HL-60 (cell line): ENCODE data around the gene IGSF10.

Experiments
- DNase-seq, 2 experiments: peaks; one replicate each; pipeline ENCODE4 v3.0.0-alpha.2; 2010 to 2020; ENCODE audit warnings: low read depth in 1 of 2, low spot score in 1 of 2
- H3K27ac ChIP-seq: fragments of 250-450 bp; sonication (Bioruptor Pico); replicated peaks from 2 replicates; pipeline ENCODE4 v1.5.1; 2020; ENCODE audit warnings: mild to moderate bottlenecking, moderate library complexity
- H3K27me3 ChIP-seq: fragments of 250-450 bp; sonication (Bioruptor Pico); 2 replicates; pipeline ENCODE4 v1.5.1; 2021; ENCODE audit warnings: mild to moderate bottlenecking, moderate library complexity; ENCODE audit not compliant: insufficient read depth, poor library complexity, severe bottlenecking
- H3K4me3 ChIP-seq: replicated peaks from 2 replicates; pipeline ENCODE4 v1.5.1; 2011; ENCODE audit warnings: mild to moderate bottlenecking, control low read depth, low read length; ENCODE audit not compliant: insufficient read depth
- GABPA ChIP-seq: IDR thresholded peaks from 2 replicates; pipeline ENCODE4 v1.6.1; 2012; ENCODE audit warnings: low read depth
- POLR2AphosphoS5 ChIP-seq: IDR thresholded peaks from 2 replicates; pipeline ENCODE4 v1.6.1; 2012; ENCODE audit warnings: low read depth
- REST ChIP-seq: IDR thresholded peaks from 2 replicates; pipeline ENCODE4 v1.6.1; 2012; ENCODE audit warnings: low read depth; ENCODE audit not compliant: insufficient replicate concordance
- SPI1 ChIP-seq: IDR thresholded peaks from 2 replicates; pipeline ENCODE4 v1.6.1; 2012; ENCODE audit warnings: low read depth, mild to moderate bottlenecking, borderline replicate concordance
- TF ChIP-seq, protein P1 (sequence below): IDR thresholded peaks from one replicate; pipeline ENCODE4 v1.5.1; 2011; ENCODE audit warnings: low read length, control low read depth, inconsistent platforms; ENCODE audit not compliant: insufficient read depth

Gene IGSF10

DNA sequence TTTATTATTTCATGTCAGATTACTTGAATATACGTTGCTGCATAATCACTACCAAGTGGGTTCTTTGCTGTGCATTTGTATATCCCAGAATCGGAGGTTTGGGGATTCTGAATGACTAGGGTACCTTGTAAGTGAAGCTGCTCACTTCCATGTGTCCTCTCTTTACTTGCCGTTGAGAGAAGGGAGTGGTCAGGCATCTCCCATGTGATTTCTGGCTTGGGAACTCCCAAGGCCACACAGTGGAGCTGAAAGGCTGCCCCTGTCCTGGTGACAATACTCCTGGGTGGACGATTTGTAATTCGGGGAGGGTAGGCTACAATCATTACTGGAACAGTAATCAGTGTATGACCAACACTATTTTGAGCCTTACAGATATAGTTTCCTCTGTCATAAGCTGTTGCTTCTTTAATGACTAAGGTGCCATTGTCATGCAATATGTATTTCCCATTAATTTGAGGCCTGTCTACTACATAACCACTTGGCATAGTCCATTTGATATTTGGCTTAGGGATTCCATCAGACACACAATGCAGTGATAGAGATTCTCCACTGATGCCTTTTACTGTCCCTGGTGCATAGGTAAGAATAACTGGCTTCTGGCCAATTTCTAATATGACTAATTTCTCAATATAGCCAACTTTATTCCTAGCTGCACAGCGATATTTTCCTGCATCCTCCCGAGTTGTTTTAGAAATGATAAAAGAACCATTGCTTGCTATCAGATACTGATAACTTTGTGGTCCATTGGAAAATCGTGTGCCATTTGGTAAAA is 24.0 kb downstream of the IGSF10 start:
- TF ChIP-seq, protein P1, sequence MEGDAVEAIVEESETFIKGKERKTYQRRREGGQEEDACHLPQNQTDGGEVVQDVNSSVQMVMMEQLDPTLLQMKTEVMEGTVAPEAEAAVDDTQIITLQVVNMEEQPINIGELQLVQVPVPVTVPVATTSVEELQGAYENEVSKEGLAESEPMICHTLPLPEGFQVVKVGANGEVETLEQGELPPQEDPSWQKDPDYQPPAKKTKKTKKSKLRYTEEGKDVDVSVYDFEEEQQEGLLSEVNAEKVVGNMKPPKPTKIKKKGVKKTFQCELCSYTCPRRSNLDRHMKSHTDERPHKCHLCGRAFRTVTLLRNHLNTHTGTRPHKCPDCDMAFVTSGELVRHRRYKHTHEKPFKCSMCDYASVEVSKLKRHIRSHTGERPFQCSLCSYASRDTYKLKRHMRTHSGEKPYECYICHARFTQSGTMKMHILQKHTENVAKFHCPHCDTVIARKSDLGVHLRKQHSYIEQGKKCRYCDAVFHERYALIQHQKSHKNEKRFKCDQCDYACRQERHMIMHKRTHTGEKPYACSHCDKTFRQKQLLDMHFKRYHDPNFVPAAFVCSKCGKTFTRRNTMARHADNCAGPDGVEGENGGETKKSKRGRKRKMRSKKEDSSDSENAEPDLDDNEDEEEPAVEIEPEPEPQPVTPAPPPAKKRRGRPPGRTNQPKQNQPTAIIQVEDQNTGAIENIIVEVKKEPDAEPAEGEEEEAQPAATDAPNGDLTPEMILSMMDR = no peak
- no peak for TF ChIP-seq REST
- no peak for TF ChIP-seq POLR2AphosphoS5
- no peak for DNase-seq
- Histone ChIP-seq H3K27me3 (no peaks in the 10 kb centered on the region), H3K4me3 (no peak overlapping the region), H3K27ac (no peak overlapping the region)

DNA sequence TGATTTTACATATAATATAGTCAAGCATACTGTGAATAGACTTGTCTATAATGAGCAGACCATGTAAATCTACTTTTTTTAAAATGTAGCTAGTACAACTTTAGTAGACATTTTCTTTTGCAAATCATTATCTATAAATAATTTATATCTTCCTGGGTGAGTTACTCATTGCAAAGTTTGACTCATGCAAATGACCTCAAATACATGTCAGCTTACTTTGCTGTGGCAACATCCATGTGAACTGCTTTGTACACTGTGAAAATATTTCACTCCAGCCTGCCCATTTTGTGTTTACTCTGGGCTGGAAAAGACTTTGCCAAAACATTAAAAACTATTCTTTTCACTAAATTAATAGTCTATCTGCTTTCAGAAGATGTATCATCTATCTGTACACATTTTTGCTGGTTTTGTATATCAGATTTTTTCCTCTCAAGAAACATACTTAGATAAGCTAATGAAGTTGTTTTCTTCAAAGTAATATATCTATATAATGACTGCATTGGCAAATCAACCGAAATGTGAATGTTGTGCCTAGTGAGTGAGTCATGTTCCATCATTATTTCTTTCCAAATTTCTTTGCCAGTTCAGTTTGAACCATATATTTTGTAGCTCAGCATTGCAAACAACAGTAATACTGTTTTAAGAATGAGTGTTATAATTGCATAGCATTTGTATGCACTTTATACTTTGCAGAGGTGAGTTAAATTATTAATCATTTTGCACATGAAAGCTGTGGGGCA is 26.5 kb downstream of the IGSF10 start:
- no peak overlapping the region for H3K4me3 ChIP-seq
- DNase-seq = no peak

More for the DNA sequence above, 26.5 kb downstream of the IGSF10 start:
- Histone ChIP-seq H3K27ac (no peak overlapping the region), H3K27me3 (no peaks in the 10 kb centered on the region)
- no peak for TF ChIP-seq SPI1
- TF ChIP-seq REST = no peak
- no peak for TF ChIP-seq GABPA
- TF ChIP-seq POLR2AphosphoS5 = no peak
- TF ChIP-seq, protein P1 = no peak
